ENCODE measurements around the gene PRRC2A. TPM values are rescaled to one million over a fixed set of nuclear protein-coding genes. Genes with fewer than 3 reads are reported as not detected.

Gene PRRC2A
- total RNA-seq, 2 donors from 2014 or later: 226 to 237 TPM

- Mint-ChIP-seq H3K27ac (peak overlapping the region; percentile 73), H3K4me1 (peaks cover 18% of the 10 kb centered on the region), H3K4me3 (no peak overlapping the region), H3K36me3 (ENCODE audit: low read depth) (peaks cover 100% of the 10 kb centered on the region), H3K27me3 (no peaks in the 10 kb centered on the region), H3K9me3 (no peaks in the 10 kb centered on the region)
- ATAC-seq (replicated peaks): no peak
Measured at GRCh38 chr6:31626952-31627351, 6.4 kb downstream of the PRRC2A start.

GRCh38 chr6:31627690-31628287 is 7.3 kb downstream of the PRRC2A start:
- H3K36me3 Mint-ChIP-seq (ENCODE audit: low read depth): peaks cover 100% of the 10 kb centered on the region

GRCh38 chr6:31629014-31629413 is 8.5 kb downstream of the PRRC2A start:
- no peak overlapping the region for H3K4me3 Mint-ChIP-seq
- H3K27ac Mint-ChIP-seq: peak overlapping the region; percentile 73
- no peaks in the 10 kb centered on the region for H3K27me3 Mint-ChIP-seq
- ATAC-seq (replicated peaks): no peak
- H3K4me1 Mint-ChIP-seq: peaks cover 7% of the 10 kb centered on the region
- peaks cover 100% of the 10 kb centered on the region for H3K36me3 Mint-ChIP-seq (ENCODE audit: low read depth)
- H3K9me3 Mint-ChIP-seq: no peaks in the 10 kb centered on the region

More at GRCh38 chr6:31627690-31628287, 7.3 kb downstream of the PRRC2A start:
- Mint-ChIP-seq H3K4me1 (peaks cover 10% of the 10 kb centered on the region), H3K27ac (peak overlapping the region; percentile 73), H3K4me3 (no peak overlapping the region), H3K27me3 (no peaks in the 10 kb centered on the region), H3K9me3 (no peaks in the 10 kb centered on the region)
- no peak for ATAC-seq (replicated peaks)

- ATAC-seq (replicated peaks): no peak
- peak overlapping the region; percentile 30 for H3K27ac Mint-ChIP-seq
Measured at GRCh38 chr6:31630177-31630934, 9.8 kb downstream of the PRRC2A start.

GRCh38 chr6:31631209-31631608 is 10.7 kb downstream of the PRRC2A start:
- Mint-ChIP-seq H3K27ac (no peak overlapping the region), H3K4me1 (peaks cover 4% of the 10 kb centered on the region), H3K27me3 (no peaks in the 10 kb centered on the region), H3K36me3 (ENCODE audit: low read depth) (peaks cover 100% of the 10 kb centered on the region), H3K9me3 (no peaks in the 10 kb centered on the region), H3K4me3 (no peak overlapping the region)
- no peak for ATAC-seq (replicated peaks)

More at GRCh38 chr6:31630177-31630934, 9.8 kb downstream of the PRRC2A start:
- Mint-ChIP-seq H3K4me3 (no peak overlapping the region), H3K27me3 (no peaks in the 10 kb centered on the region), H3K4me1 (peaks cover 9% of the 10 kb centered on the region), H3K9me3 (no peaks in the 10 kb centered on the region), H3K36me3 (ENCODE audit: low read depth) (peaks cover 100% of the 10 kb centered on the region)

GRCh38 chr6:31631681-31632278 is 11.3 kb downstream of the PRRC2A start:
- Mint-ChIP-seq H3K27me3 (no peaks in the 10 kb centered on the region), H3K36me3 (ENCODE audit: low read depth) (peaks cover 100% of the 10 kb centered on the region), H3K9me3 (no peaks in the 10 kb centered on the region), H3K27ac (no peak overlapping the region), H3K4me3 (no peak overlapping the region), H3K4me1 (peaks cover 4% of the 10 kb centered on the region)
- ATAC-seq (replicated peaks): no peak

GRCh38 chr6:31632279-31632946 is 11.9 kb downstream of the PRRC2A start:
- no peak for ATAC-seq (replicated peaks)
- Mint-ChIP-seq H3K9me3 (no peaks in the 10 kb centered on the region), H3K4me3 (no peak overlapping the region), H3K27ac (no peak overlapping the region), H3K27me3 (no peaks in the 10 kb centered on the region), H3K36me3 (ENCODE audit: low read depth) (peaks cover 100% of the 10 kb centered on the region), H3K4me1 (peaks cover 4% of the 10 kb centered on the region)

- Mint-ChIP-seq H3K4me3 (no peak overlapping the region), H3K4me1 (peaks cover 4% of the 10 kb centered on the region), H3K36me3 (ENCODE audit: low read depth) (peaks cover 100% of the 10 kb centered on the region), H3K27me3 (no peaks in the 10 kb centered on the region), H3K27ac (peak overlapping the region; percentile 60), H3K9me3 (no peaks in the 10 kb centered on the region)
- ATAC-seq (replicated peaks): no peak
Measured at GRCh38 chr6:31633447-31633846, 12.9 kb downstream of the PRRC2A start.

- ATAC-seq (replicated peaks): no peak
- Mint-ChIP-seq H3K4me3 (no peak overlapping the region), H3K27me3 (no peaks in the 10 kb centered on the region), H3K9me3 (no peaks in the 10 kb centered on the region), H3K36me3 (ENCODE audit: low read depth) (peaks cover 100% of the 10 kb centered on the region), H3K4me1 (peaks cover 4% of the 10 kb centered on the region), H3K27ac (peak overlapping the region; percentile 60)
Measured at GRCh38 chr6:31634131-31634530, 13.6 kb downstream of the PRRC2A start.

- H3K27ac Mint-ChIP-seq: peak overlapping the region; percentile 59
- H3K27me3 Mint-ChIP-seq: no peaks in the 10 kb centered on the region
- H3K4me3 Mint-ChIP-seq: no peak overlapping the region
- H3K9me3 Mint-ChIP-seq: no peaks in the 10 kb centered on the region
- ATAC-seq (replicated peaks): no peak
- H3K36me3 Mint-ChIP-seq (ENCODE audit: low read depth): peaks cover 100% of the 10 kb centered on the region
- H3K4me1 Mint-ChIP-seq: peaks cover 8% of the 10 kb centered on the region
Measured at GRCh38 chr6:31634969-31635575, 14.6 kb downstream of the PRRC2A start.

- Mint-ChIP-seq H3K27me3 (no peaks in the 10 kb centered on the region), H3K27ac (peak overlapping the region; percentile 52), H3K9me3 (no peaks in the 10 kb centered on the region), H3K36me3 (ENCODE audit: low read depth) (peaks cover 100% of the 10 kb centered on the region), H3K4me1 (peaks cover 13% of the 10 kb centered on the region), H3K4me3 (no peak overlapping the region)
- no peak for ATAC-seq (replicated peaks)
Measured at GRCh38 chr6:31636698-31637596, 16.4 kb downstream of the PRRC2A start.

- Mint-ChIP-seq H3K9me3 (no peaks in the 10 kb centered on the region), H3K27me3 (no peaks in the 10 kb centered on the region), H3K36me3 (ENCODE audit: low read depth) (peaks cover 100% of the 10 kb centered on the region), H3K4me1 (peaks cover 10% of the 10 kb centered on the region), H3K4me3 (no peak overlapping the region), H3K27ac (no peak overlapping the region)
- no peak for ATAC-seq (replicated peaks)
Measured at GRCh38 chr6:31639043-31639442, 18.5 kb downstream of the PRRC2A start.

GRCh38 chr6:31639449-31639861 is 18.9 kb downstream of the PRRC2A start:
- peak overlapping the region; percentile 54 for H3K4me3 Mint-ChIP-seq
- peak; percentile 80 for ATAC-seq (replicated peaks)

More at GRCh38 chr6:31639449-31639861, 18.9 kb downstream of the PRRC2A start:
- Mint-ChIP-seq H3K27me3 (no peaks in the 10 kb centered on the region), H3K9me3 (no peaks in the 10 kb centered on the region), H3K27ac (peak overlapping the region; percentile 89), H3K36me3 (ENCODE audit: low read depth) (peaks cover 99% of the 10 kb centered on the region), H3K4me1 (peaks cover 9% of the 10 kb centered on the region)

All from activated T-helper 17 cell treated with anti-CD3 and anti-CD28 coated beads, Interleukin-2, amount 50 U/mL, for 72 hours (primary cell).